ENCODE results near the gene C1orf35.

Gene C1orf35

GRCh38 chr1:228102791-228103620 lies at the start of gene C1orf35:
Gene C1orf35 (minus strand): TSS chr1:228103325. CDS start chr1:228103227, 98 bp downstream.
- H3K4me3 Mint-ChIP-seq, result peak within 1 kb of the TSS; percentile 90
- ATAC-seq (replicated peaks; ENCODE audit: extremely low read depth, poor library complexity, severe bottlenecking), result peak; percentile 72
- H3K27me3 Mint-ChIP-seq, result no peaks in the 10 kb centered on the region
- peaks cover 25% of the 10 kb centered on the region for H3K4me1 Mint-ChIP-seq
- H3K9me3 Mint-ChIP-seq, result no peaks in the 10 kb centered on the region
- H3K27ac Mint-ChIP-seq (ENCODE audit: low read depth), result peak within 1 kb of the TSS; percentile 96
- DNase-seq (ENCODE audit: low spot score in 2 of 2), result peak; percentile 86 to 88
- H3K36me3 Mint-ChIP-seq (ENCODE audit: insufficient read depth), result peaks cover 52% of the 10 kb centered on the region

- ATAC-seq (replicated peaks; ENCODE audit: extremely low read depth, poor library complexity, severe bottlenecking) (no peak), DNase-seq (ENCODE audit: low spot score in 2 of 2) (no peak)
- Mint-ChIP-seq H3K4me1 (peaks cover 6% of the 10 kb centered on the region), H3K9me3 (no peaks in the 10 kb centered on the region), H3K27ac (ENCODE audit: low read depth) (peak overlapping the region; percentile 85), H3K4me3 (no peak overlapping the region), H3K36me3 (ENCODE audit: insufficient read depth) (peaks cover 30% of the 10 kb centered on the region), H3K27me3 (no peaks in the 10 kb centered on the region)
Observed at GRCh38 chr1:228152918-228153258, 49.8 kb upstream of the C1orf35 start.

GRCh38 chr1:228152097-228152917 lies 49.2 kb upstream of the C1orf35 start:
- Mint-ChIP-seq H3K27ac (ENCODE audit: low read depth) (peak overlapping the region; percentile 85), H3K4me3 (no peak overlapping the region), H3K36me3 (ENCODE audit: insufficient read depth) (peaks cover 30% of the 10 kb centered on the region), H3K9me3 (no peaks in the 10 kb centered on the region), H3K27me3 (no peaks in the 10 kb centered on the region), H3K4me1 (peaks cover 6% of the 10 kb centered on the region)
- ATAC-seq (replicated peaks; ENCODE audit: extremely low read depth, poor library complexity, severe bottlenecking) (no peak), DNase-seq (ENCODE audit: low spot score in 2 of 2) (no peak)

- peak overlapping the region; percentile 85 for H3K27ac Mint-ChIP-seq (ENCODE audit: low read depth)
- peaks cover 6% of the 10 kb centered on the region for H3K4me1 Mint-ChIP-seq
- ATAC-seq (replicated peaks; ENCODE audit: extremely low read depth, poor library complexity, severe bottlenecking), result no peak
- peaks cover 29% of the 10 kb centered on the region for H3K36me3 Mint-ChIP-seq (ENCODE audit: insufficient read depth)
- H3K4me3 Mint-ChIP-seq, result no peak overlapping the region
- no peaks in the 10 kb centered on the region for H3K27me3 Mint-ChIP-seq
- no peaks in the 10 kb centered on the region for H3K9me3 Mint-ChIP-seq
- DNase-seq (ENCODE audit: low spot score in 2 of 2), result no peak
Observed at GRCh38 chr1:228151180-228151925, 48.2 kb upstream of the C1orf35 start.

GRCh38 chr1:228150461-228151179 lies 47.5 kb upstream of the C1orf35 start:
- H3K4me3 Mint-ChIP-seq, result no peak overlapping the region
- peaks cover 6% of the 10 kb centered on the region for H3K4me1 Mint-ChIP-seq
- no peak for ATAC-seq (replicated peaks; ENCODE audit: extremely low read depth, poor library complexity, severe bottlenecking)
- no peak for DNase-seq (ENCODE audit: low spot score in 2 of 2)
- H3K27ac Mint-ChIP-seq (ENCODE audit: low read depth), result peak overlapping the region; percentile 22
- H3K9me3 Mint-ChIP-seq, result no peaks in the 10 kb centered on the region
- H3K27me3 Mint-ChIP-seq, result no peaks in the 10 kb centered on the region
- peaks cover 29% of the 10 kb centered on the region for H3K36me3 Mint-ChIP-seq (ENCODE audit: insufficient read depth)

GRCh38 chr1:228150120-228150460 lies 47.0 kb upstream of the C1orf35 start:
- Mint-ChIP-seq H3K36me3 (ENCODE audit: insufficient read depth) (peaks cover 29% of the 10 kb centered on the region), H3K4me3 (no peak overlapping the region), H3K27ac (ENCODE audit: low read depth) (peak overlapping the region; percentile 22), H3K27me3 (no peaks in the 10 kb centered on the region), H3K4me1 (peaks cover 6% of the 10 kb centered on the region), H3K9me3 (no peaks in the 10 kb centered on the region)
- ATAC-seq (replicated peaks; ENCODE audit: extremely low read depth, poor library complexity, severe bottlenecking) (no peak), DNase-seq (ENCODE audit: low spot score in 2 of 2) (no peak)

- no peaks in the 10 kb centered on the region for H3K27me3 Mint-ChIP-seq
- peak within 1 kb of the TSS; percentile 22 for H3K27ac Mint-ChIP-seq (ENCODE audit: low read depth)
- H3K36me3 Mint-ChIP-seq (ENCODE audit: insufficient read depth), result peaks cover 32% of the 10 kb centered on the region
- DNase-seq (ENCODE audit: low spot score in 2 of 2), result no peak
- H3K4me1 Mint-ChIP-seq, result peaks cover 11% of the 10 kb centered on the region
- no peak for ATAC-seq (replicated peaks; ENCODE audit: extremely low read depth, poor library complexity, severe bottlenecking)
- H3K4me3 Mint-ChIP-seq, result no peak within 1 kb of the TSS
- no peaks in the 10 kb centered on the region for H3K9me3 Mint-ChIP-seq
Observed at GRCh38 chr1:228149406-228150119, 46.4 kb upstream of the C1orf35 start, which contains the start of gene GJC2. Gene GJC2 (plus strand): TSS chr1:228149930. CDS start chr1:228157759, 7,829 bp downstream.

- H3K4me3 Mint-ChIP-seq, result no peak overlapping the region
- H3K4me1 Mint-ChIP-seq, result peaks cover 17% of the 10 kb centered on the region
- no peak overlapping the region for H3K27ac Mint-ChIP-seq (ENCODE audit: low read depth)
- no peak for DNase-seq (ENCODE audit: low spot score in 2 of 2)
- no peaks in the 10 kb centered on the region for H3K9me3 Mint-ChIP-seq
- ATAC-seq (replicated peaks; ENCODE audit: extremely low read depth, poor library complexity, severe bottlenecking), result no peak
- H3K27me3 Mint-ChIP-seq, result no peaks in the 10 kb centered on the region
- peaks cover 30% of the 10 kb centered on the region for H3K36me3 Mint-ChIP-seq (ENCODE audit: insufficient read depth)
Observed at GRCh38 chr1:228148935-228149405, 45.8 kb upstream of the C1orf35 start.

GRCh38 chr1:228148196-228148861 lies 45.2 kb upstream of the C1orf35 start:
- H3K36me3 Mint-ChIP-seq (ENCODE audit: insufficient read depth), result peaks cover 32% of the 10 kb centered on the region
- no peak for ATAC-seq (replicated peaks; ENCODE audit: extremely low read depth, poor library complexity, severe bottlenecking)
- H3K4me1 Mint-ChIP-seq, result peaks cover 23% of the 10 kb centered on the region
- H3K9me3 Mint-ChIP-seq, result no peaks in the 10 kb centered on the region
- no peaks in the 10 kb centered on the region for H3K27me3 Mint-ChIP-seq
- no peak overlapping the region for H3K4me3 Mint-ChIP-seq
- no peak for DNase-seq (ENCODE audit: low spot score in 2 of 2)
- no peak overlapping the region for H3K27ac Mint-ChIP-seq (ENCODE audit: low read depth)

GRCh38 chr1:228147768-228148167 lies 44.6 kb upstream of the C1orf35 start:
- Mint-ChIP-seq H3K27ac (ENCODE audit: low read depth) (no peak overlapping the region), H3K9me3 (no peaks in the 10 kb centered on the region), H3K36me3 (ENCODE audit: insufficient read depth) (peaks cover 35% of the 10 kb centered on the region), H3K27me3 (no peaks in the 10 kb centered on the region), H3K4me1 (peaks cover 26% of the 10 kb centered on the region), H3K4me3 (peak overlapping the region; percentile 23)
- no peak for DNase-seq (ENCODE audit: low spot score in 2 of 2)
- no peak for ATAC-seq (replicated peaks; ENCODE audit: extremely low read depth, poor library complexity, severe bottlenecking)

GRCh38 chr1:228147151-228147693 lies 44.1 kb upstream of the C1orf35 start:
- H3K9me3 Mint-ChIP-seq, result no peaks in the 10 kb centered on the region
- DNase-seq (ENCODE audit: low spot score in 2 of 2), result no peak
- H3K4me1 Mint-ChIP-seq, result peaks cover 28% of the 10 kb centered on the region
- H3K27ac Mint-ChIP-seq (ENCODE audit: low read depth), result no peak overlapping the region
- peak overlapping the region; percentile 23 for H3K4me3 Mint-ChIP-seq
- H3K36me3 Mint-ChIP-seq (ENCODE audit: insufficient read depth), result peaks cover 32% of the 10 kb centered on the region
- ATAC-seq (replicated peaks; ENCODE audit: extremely low read depth, poor library complexity, severe bottlenecking), result no peak
- no peaks in the 10 kb centered on the region for H3K27me3 Mint-ChIP-seq

All from central memory CD8-positive, alpha-beta T cell (primary cell).